ENCODE data around the gene PLCB2.
A peak's percentile ranks its signal among the peaks of the same experiment; 100 is the strongest.

The PLCB2 gene

GRCh38 chr15:40245666-40246450, 61.9 kb downstream of the PLCB2 start:
- no peak for DNase-seq (ENCODE audit: low read depth)
- H3K4me3 ChIP-seq (ENCODE audit: low read depth, low read length) = no peak overlapping the region
- TF ChIP-seq POLR2A (IDR thresholded peaks at IDR 0.05; ENCODE audit: extremely low read depth, insufficient read length) = no peak
- TF ChIP-seq CTCF (IDR thresholded peaks at IDR 0.05; ENCODE audit: low read depth, low read length) = no peak
- no peak for TF ChIP-seq MYC (IDR thresholded peaks at IDR 0.05; ENCODE audit: low read depth, low read length)
- no peak for TF ChIP-seq MAX (IDR thresholded peaks at IDR 0.05; ENCODE audit: low read depth, low read length)

GRCh38 chr15:40244961-40245523, 62.7 kb downstream of the PLCB2 start:
- DNase-seq (ENCODE audit: low read depth) = peak; percentile 33
- H3K4me3 ChIP-seq (ENCODE audit: low read depth, low read length) = no peak overlapping the region
- TF ChIP-seq MYC (IDR thresholded peaks at IDR 0.05; ENCODE audit: low read depth, low read length) (no peak), MAX (IDR thresholded peaks at IDR 0.05; ENCODE audit: low read depth, low read length) (no peak), POLR2A (IDR thresholded peaks at IDR 0.05; ENCODE audit: extremely low read depth, insufficient read length) (no peak), CTCF (IDR thresholded peaks at IDR 0.05; ENCODE audit: low read depth, low read length) (no peak)

- DNase-seq (ENCODE audit: low read depth) = peak; percentile 18
- H3K4me3 ChIP-seq (ENCODE audit: low read depth, low read length) = no peak overlapping the region
- no peak for TF ChIP-seq CTCF (IDR thresholded peaks at IDR 0.05; ENCODE audit: low read depth, low read length)
- no peak for TF ChIP-seq POLR2A (IDR thresholded peaks at IDR 0.05; ENCODE audit: extremely low read depth, insufficient read length)
- TF ChIP-seq MYC (IDR thresholded peaks at IDR 0.05; ENCODE audit: low read depth, low read length) = no peak
- no peak for TF ChIP-seq MAX (IDR thresholded peaks at IDR 0.05; ENCODE audit: low read depth, low read length)
These were observed 64.5 kb downstream of the PLCB2 start for GRCh38 chr15:40243126-40243810.

- DNase-seq (ENCODE audit: low read depth) = no peak
- H3K4me3 ChIP-seq (ENCODE audit: low read depth, low read length) = no peak overlapping the region
- TF ChIP-seq MYC (IDR thresholded peaks at IDR 0.05; ENCODE audit: low read depth, low read length) = no peak
- TF ChIP-seq CTCF (IDR thresholded peaks at IDR 0.05; ENCODE audit: low read depth, low read length) = no peak
- TF ChIP-seq POLR2A (IDR thresholded peaks at IDR 0.05; ENCODE audit: extremely low read depth, insufficient read length) = no peak
- no peak for TF ChIP-seq MAX (IDR thresholded peaks at IDR 0.05; ENCODE audit: low read depth, low read length)
These were observed 65.1 kb downstream of the PLCB2 start for GRCh38 chr15:40242601-40243000.

- no peak for DNase-seq (ENCODE audit: low read depth)
- no peak overlapping the region for H3K4me3 ChIP-seq (ENCODE audit: low read depth, low read length)
- TF ChIP-seq CTCF (IDR thresholded peaks at IDR 0.05; ENCODE audit: low read depth, low read length) (no peak), POLR2A (IDR thresholded peaks at IDR 0.05; ENCODE audit: extremely low read depth, insufficient read length) (no peak), MYC (IDR thresholded peaks at IDR 0.05; ENCODE audit: low read depth, low read length) (no peak), MAX (IDR thresholded peaks at IDR 0.05; ENCODE audit: low read depth, low read length) (no peak)
These were observed 65.5 kb downstream of the PLCB2 start for GRCh38 chr15:40242213-40242599.
